ENCODE measurements around the gene PXDN.

GRCh38 chr2:1662606-1663180 lies 81.6 kb downstream of the PXDN start:
- TF ChIP-seq YY1 (IDR thresholded peaks at IDR 0.05; ENCODE audit: insufficient read depth, insufficient read length) = no peak
- TF ChIP-seq ZNF274 (IDR thresholded peaks at IDR 0.05; ENCODE audit: low read depth, low read length) = no peak

Data from NT2/D1 (cell line).